ENCODE results near the gene BLCAP. TPM values are rescaled to one million over a fixed set of nuclear protein-coding genes. Genes with fewer than 3 reads are reported as not detected.

Gene BLCAP
- total RNA-seq, 2 donors from 2014 or later: 28.4 to 42.0 TPM

DNA sequence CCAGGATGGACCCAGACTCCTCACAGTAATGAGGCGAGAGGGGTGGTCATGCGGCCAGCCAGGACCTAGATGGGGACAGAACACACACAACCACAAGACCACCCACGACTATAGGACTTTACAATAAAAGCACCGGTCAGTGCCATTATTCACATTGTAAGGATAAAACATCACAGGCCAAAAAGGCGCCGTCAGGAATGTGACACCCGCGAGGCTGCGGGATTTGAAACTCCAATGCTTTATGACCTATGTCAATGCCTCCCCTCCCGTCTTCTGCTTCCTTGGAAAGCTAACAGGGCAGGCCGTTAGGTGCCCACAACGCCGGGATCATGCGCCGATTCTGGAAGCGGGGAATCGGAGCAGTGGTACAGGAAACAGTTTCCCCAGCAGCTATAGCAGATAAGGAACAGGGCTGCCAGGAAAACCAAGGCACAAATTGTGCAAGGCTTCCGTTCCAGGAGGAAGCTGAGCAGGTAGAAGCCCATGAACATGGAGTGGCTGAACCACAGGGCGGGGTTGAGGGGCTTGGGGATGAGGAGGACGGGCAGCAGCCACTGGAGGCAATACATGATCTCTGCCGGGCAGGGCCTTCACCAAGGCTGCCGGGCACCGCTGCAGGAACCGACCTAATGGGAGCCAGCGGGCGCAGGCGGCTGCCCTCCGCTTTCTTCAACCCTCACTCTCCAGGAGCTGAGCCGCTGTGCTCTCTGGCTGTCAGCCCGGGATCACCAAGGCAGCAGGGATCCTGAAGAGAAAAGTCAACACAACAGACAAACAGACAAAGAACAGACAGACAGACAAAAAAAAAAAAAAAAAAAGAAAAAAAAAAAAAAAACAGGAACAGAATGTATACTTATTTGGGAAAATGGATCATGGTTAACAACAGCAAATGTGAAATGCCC, 8.8 kb downstream of the BLCAP start:
- ATAC-seq (ENCODE audit: insufficient number of reproducible peaks, low FRiP score, low read depth) (no peak), DNase-seq (ENCODE audit: low spot score) (no peak)
- Histone ChIP-seq H3K36me3 (peaks cover 20% of the 10 kb centered on the region), H3K4me1 (ENCODE audit: control insufficient read depth in 1 of 2, low read depth in 2 of 2) (peaks cover 6 to 8% of the 10 kb centered on the region in 2 donors), H3K27me3 (replicated peaks; ENCODE audit: insufficient read depth) (no peaks in the 10 kb centered on the region), H3K27ac (no peak overlapping the region), H3K9me3 (no peaks in the 10 kb centered on the region), H3K4me3 (no peak overlapping the region)
- TF ChIP-seq, protein P1, sequence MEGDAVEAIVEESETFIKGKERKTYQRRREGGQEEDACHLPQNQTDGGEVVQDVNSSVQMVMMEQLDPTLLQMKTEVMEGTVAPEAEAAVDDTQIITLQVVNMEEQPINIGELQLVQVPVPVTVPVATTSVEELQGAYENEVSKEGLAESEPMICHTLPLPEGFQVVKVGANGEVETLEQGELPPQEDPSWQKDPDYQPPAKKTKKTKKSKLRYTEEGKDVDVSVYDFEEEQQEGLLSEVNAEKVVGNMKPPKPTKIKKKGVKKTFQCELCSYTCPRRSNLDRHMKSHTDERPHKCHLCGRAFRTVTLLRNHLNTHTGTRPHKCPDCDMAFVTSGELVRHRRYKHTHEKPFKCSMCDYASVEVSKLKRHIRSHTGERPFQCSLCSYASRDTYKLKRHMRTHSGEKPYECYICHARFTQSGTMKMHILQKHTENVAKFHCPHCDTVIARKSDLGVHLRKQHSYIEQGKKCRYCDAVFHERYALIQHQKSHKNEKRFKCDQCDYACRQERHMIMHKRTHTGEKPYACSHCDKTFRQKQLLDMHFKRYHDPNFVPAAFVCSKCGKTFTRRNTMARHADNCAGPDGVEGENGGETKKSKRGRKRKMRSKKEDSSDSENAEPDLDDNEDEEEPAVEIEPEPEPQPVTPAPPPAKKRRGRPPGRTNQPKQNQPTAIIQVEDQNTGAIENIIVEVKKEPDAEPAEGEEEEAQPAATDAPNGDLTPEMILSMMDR (IDR thresholded peaks at IDR 0.05): no peak

GRCh38 chr20:37518059-37518458, 9.6 kb downstream of the BLCAP start:
- Histone ChIP-seq H3K27me3 (replicated peaks; ENCODE audit: insufficient read depth) (no peaks in the 10 kb centered on the region), H3K9me3 (no peaks in the 10 kb centered on the region), H3K4me1 (ENCODE audit: control insufficient read depth in 1 of 2, low read depth in 2 of 2) (peaks cover 6 to 8% of the 10 kb centered on the region in 2 donors), H3K27ac (no peak overlapping the region), H3K36me3 (peaks cover 22% of the 10 kb centered on the region), H3K4me3 (no peak overlapping the region)
- ATAC-seq (ENCODE audit: insufficient number of reproducible peaks, low FRiP score, low read depth): no peak
- TF ChIP-seq, protein P1 (IDR thresholded peaks at IDR 0.05): no peak
- no peak for DNase-seq (ENCODE audit: low spot score)

DNA sequence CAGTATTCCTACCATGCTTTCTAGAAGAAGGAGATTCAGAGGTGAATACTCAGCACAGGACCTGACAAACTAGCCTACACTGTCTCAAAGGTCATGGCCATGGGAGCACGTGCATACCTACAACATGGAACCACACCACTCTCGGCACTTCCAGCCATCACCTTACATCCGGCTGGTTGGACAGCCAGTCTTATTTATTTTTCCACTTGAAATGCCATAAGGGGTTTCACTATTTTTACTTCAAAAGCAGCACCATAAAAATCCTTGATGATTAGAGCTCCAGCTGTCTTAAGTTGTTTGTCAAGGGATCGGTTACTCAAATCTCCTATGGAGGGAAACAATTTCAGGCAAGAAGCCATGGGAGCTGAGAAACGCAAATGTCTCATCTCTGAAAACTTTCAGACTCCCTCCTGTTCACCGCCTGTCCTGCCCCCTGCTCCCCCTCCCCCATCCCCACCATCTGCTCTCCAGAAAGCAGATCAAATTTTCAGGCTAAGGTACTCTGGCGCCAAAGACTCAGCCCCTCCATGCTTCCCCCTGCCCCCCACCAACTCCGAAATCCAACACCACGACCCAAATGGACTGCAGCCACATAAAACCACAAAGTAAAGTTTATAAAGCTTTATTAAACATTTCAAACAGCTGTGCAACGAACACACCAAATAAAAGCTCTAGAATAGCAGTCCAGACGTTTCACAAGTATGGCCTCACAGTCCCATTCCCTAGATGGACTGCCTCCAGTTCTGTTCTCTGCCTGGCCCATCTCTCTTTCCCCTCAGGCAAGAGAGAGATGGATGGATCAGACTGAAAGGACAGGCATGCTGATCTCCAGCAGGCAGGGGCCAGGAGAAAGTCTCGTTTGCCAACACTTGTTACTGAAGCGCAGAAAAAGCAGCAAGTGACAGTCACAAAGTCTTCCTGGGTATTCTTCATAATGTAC, 10.6 kb downstream of the BLCAP start:
- Histone ChIP-seq H3K4me3 (no peak overlapping the region), H3K27me3 (replicated peaks; ENCODE audit: insufficient read depth) (no peaks in the 10 kb centered on the region), H3K9me3 (no peaks in the 10 kb centered on the region), H3K4me1 (ENCODE audit: control insufficient read depth in 1 of 2, low read depth in 2 of 2) (peaks cover 6 to 8% of the 10 kb centered on the region in 2 donors), H3K27ac (no peak overlapping the region), H3K36me3 (peaks cover 22% of the 10 kb centered on the region)
- ATAC-seq (ENCODE audit: insufficient number of reproducible peaks, low FRiP score, low read depth): no peak
- DNase-seq (ENCODE audit: low spot score): no peak
- TF ChIP-seq, protein P1 (IDR thresholded peaks at IDR 0.05): no peak

DNA sequence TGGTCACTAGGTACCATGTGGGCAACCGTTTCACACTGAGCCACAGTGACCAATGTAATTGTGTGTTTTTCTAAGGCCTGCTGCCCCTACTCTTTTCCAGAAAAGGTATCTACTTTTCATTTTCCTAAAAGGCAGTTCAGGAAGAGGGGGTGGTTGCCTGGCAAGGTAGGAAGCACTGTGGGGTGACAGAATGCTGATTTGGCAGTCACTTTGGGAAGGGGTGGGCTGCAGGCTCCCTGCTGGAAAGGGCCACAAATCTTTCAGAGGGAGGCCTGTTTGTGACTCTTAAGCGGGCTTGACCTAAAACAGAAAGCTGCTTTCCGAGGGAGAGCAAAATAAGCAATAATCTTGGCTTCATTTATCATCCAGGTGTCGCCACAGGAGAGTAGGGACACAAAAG, 11.8 kb downstream of the BLCAP start:
- TF ChIP-seq, protein P1 (IDR thresholded peaks at IDR 0.05): no peak
- H3K9me3 ChIP-seq: no peaks in the 10 kb centered on the region
- H3K4me1 ChIP-seq (ENCODE audit: control insufficient read depth in 1 of 2, low read depth in 2 of 2): peaks cover 3 to 6% of the 10 kb centered on the region in 2 donors
- no peak overlapping the region for H3K4me3 ChIP-seq
- ATAC-seq (ENCODE audit: insufficient number of reproducible peaks, low FRiP score, low read depth) (no peak), DNase-seq (ENCODE audit: low spot score) (no peak)
- H3K27me3 ChIP-seq (replicated peaks; ENCODE audit: insufficient read depth): no peaks in the 10 kb centered on the region
- H3K27ac ChIP-seq: no peak overlapping the region
- peaks cover 25% of the 10 kb centered on the region for H3K36me3 ChIP-seq
